ENCODE data around the gene FRAS1. TPM values are rescaled to one million over a fixed set of nuclear protein-coding genes. Genes with fewer than 3 reads are reported as not detected.
"Not testable (repeated sequence)": the region's sequence is repeated elsewhere in the genome, so short reads cannot be mapped to it uniquely, and the experiment has no call there.

FRAS1 gene
- total RNA-seq, 1 experiment from 2014 or later = 3.4 TPM

DNA sequence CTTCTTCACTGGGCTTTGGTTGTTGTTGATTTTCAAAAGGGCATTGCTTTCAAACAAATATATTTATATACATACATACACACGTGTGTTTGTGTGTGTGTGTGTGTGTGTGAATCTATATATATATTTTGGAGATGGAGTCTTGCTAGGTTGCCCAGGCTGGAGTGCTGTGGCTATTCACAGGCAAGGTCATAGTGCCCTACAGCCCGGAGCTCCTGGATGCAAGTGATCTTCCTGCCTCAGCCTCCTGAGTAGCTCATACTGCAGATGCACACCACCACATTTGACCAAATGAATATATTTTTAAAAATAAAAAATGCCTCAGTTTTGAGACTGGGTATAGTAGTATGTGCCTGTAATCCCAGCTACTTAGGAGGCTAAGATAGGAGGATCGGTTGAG lies 34.4 kb downstream of the FRAS1 start:
- no peaks in the 10 kb centered on the region for H3F3A ChIP-seq (ENCODE audit: low read length, unreplicated experiment)
- ATAC-seq (no peak), DNase-seq (no peak)
- no peaks in the 10 kb centered on the region for H3K27me3 ChIP-seq (ENCODE audit: low read length)
- H3K9me3 ChIP-seq (ENCODE audit: low read length) = no peaks in the 10 kb centered on the region
- no TSS peak for BruUV-seq (replicated peaks)
- POLR2A ChIA-PET (ENCODE audit: unreplicated experiment) = no interaction called here
- no peaks in the 10 kb centered on the region for H3K79me2 ChIP-seq (ENCODE audit: low read length)
- no peak overlapping the region for H3K4me3 ChIP-seq (ENCODE audit: low read length)
- H3K9me2 ChIP-seq (replicated peaks; ENCODE audit: low read length) = no peaks in the 10 kb centered on the region
- H3K4me2 ChIP-seq (ENCODE audit: low read length) = no peak overlapping the region
- intact Hi-C loops (cut with micrococcal nuclease) = no loop called here
- H4K20me1 ChIP-seq (ENCODE audit: low read length) = no peaks in the 10 kb centered on the region
- H3K27ac ChIP-seq (ENCODE audit: low read length) = no peak overlapping the region
- no peaks in the 10 kb centered on the region for H3K36me3 ChIP-seq (ENCODE audit: low read depth, low read length)
- TF ChIP-seq EZH2 (IDR thresholded peaks at IDR 0.05; ENCODE audit: low read length, unreplicated experiment) (no peak), CTCF (conservative IDR thresholded peaks at IDR 0.05; ENCODE audit: low read depth, low read length) (no peak), EZH2phosphoT487 (IDR thresholded peaks at IDR 0.05; ENCODE audit: borderline replicate concordance, low read length) (no peak)
- H3K4me1 ChIP-seq (ENCODE audit: insufficient read depth, low read length) = no peaks in the 10 kb centered on the region
- no peak overlapping the region for H3K9ac ChIP-seq (ENCODE audit: low read length)
- CTCF ChIA-PET = no interaction called here
- H2AFZ ChIP-seq (ENCODE audit: low read length) = no peak overlapping the region

DNA sequence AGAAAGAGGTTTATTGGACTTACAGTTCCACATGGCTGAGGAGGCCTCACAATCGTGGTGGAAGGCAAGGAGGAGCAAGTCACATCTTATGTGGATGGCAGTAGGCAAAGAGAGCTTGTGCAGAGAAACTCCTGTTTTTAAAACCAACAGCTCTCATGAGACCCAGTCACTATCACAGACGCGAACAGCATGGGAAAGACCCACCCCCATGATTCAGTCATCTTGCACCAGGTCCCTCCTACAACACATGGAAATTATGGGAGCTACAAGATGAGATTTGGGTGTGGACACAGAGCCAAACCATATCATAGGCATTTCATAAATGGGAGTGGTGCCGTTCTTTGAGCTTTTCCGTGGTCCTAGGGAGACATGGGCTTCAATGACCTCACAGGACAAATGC lies 35.2 kb downstream of the FRAS1 start:
- H3K36me3 ChIP-seq (ENCODE audit: low read depth, low read length); H3K79me2 ChIP-seq (ENCODE audit: low read length); H3K27me3 ChIP-seq (ENCODE audit: low read length); H3K4me1 ChIP-seq (ENCODE audit: insufficient read depth, low read length); H3K27ac ChIP-seq (ENCODE audit: low read length); H3K4me3 ChIP-seq (ENCODE audit: low read length); intact Hi-C loops (cut with micrococcal nuclease); ATAC-seq; H3F3A ChIP-seq (ENCODE audit: low read length, unreplicated experiment); H2AFZ ChIP-seq (ENCODE audit: low read length); H3K9me3 ChIP-seq (ENCODE audit: low read length); DNase-seq; POLR2A ChIA-PET (ENCODE audit: unreplicated experiment); H4K20me1 ChIP-seq (ENCODE audit: low read length); CTCF ChIA-PET; H3K9ac ChIP-seq (ENCODE audit: low read length); H3K9me2 ChIP-seq (replicated peaks; ENCODE audit: low read length); H3K4me2 ChIP-seq (ENCODE audit: low read length); BruUV-seq (replicated peaks): not testable (repeated sequence)

GRCh38 chr4:78092850-78093249 lies 35.7 kb downstream of the FRAS1 start:
- H2AFZ ChIP-seq (ENCODE audit: low read length) = no peak overlapping the region
- POLR2A ChIA-PET (ENCODE audit: unreplicated experiment) = no interaction called here

More at GRCh38 chr4:78092850-78093249, 35.7 kb downstream of the FRAS1 start:
- no peak overlapping the region for H3K4me3 ChIP-seq (ENCODE audit: low read length)
- H3K9me3 ChIP-seq (ENCODE audit: low read length) = no peaks in the 10 kb centered on the region
- no peaks in the 10 kb centered on the region for H3K27me3 ChIP-seq (ENCODE audit: low read length)
- H3K4me2 ChIP-seq (ENCODE audit: low read length) = no peak overlapping the region
- H4K20me1 ChIP-seq (ENCODE audit: low read length) = no peaks in the 10 kb centered on the region
- ATAC-seq (no peak), DNase-seq (no peak)
- TF ChIP-seq CTCF (conservative IDR thresholded peaks at IDR 0.05; ENCODE audit: low read depth, low read length) = no peak
- TF ChIP-seq EZH2phosphoT487 (IDR thresholded peaks at IDR 0.05; ENCODE audit: borderline replicate concordance, low read length) = no peak
- no peak for TF ChIP-seq EZH2 (IDR thresholded peaks at IDR 0.05; ENCODE audit: low read length, unreplicated experiment)
- CTCF ChIA-PET = no interaction called here
- intact Hi-C loops (cut with micrococcal nuclease) = no loop called here
- H3F3A ChIP-seq (ENCODE audit: low read length, unreplicated experiment) = no peaks in the 10 kb centered on the region
- BruUV-seq (replicated peaks) = no TSS peak
- no peaks in the 10 kb centered on the region for H3K9me2 ChIP-seq (replicated peaks; ENCODE audit: low read length)
- no peaks in the 10 kb centered on the region for H3K36me3 ChIP-seq (ENCODE audit: low read depth, low read length)
- no peak overlapping the region for H3K27ac ChIP-seq (ENCODE audit: low read length)
- no peaks in the 10 kb centered on the region for H3K4me1 ChIP-seq (ENCODE audit: insufficient read depth, low read length)
- no peak overlapping the region for H3K9ac ChIP-seq (ENCODE audit: low read length)
- no peaks in the 10 kb centered on the region for H3K79me2 ChIP-seq (ENCODE audit: low read length)

Data from PC-3 (cell line).